MCF 10A (cell line): ENCODE results near the gene RRM2. TPM values are rescaled to one million over a fixed set of nuclear protein-coding genes. Genes with fewer than 3 reads are reported as not detected.

Experiments used
- BruUV-seq: library from RNA; stranded (reverse); fragments of 400-500 nt; replicated peaks from 2 replicates; lab custom pipeline; 2021; lab: Mats Ljungman, UMichigan
- CTCF ChIA-PET: fragments of 300-600 bp; sonication (Branson Sonifier 250); formaldehyde crosslinking; extraction: SDS; loops from one replicate; lab custom pipeline; 2021; ENCODE audit warnings: antibody characterized with exemption, inconsistent platforms; lab: Yijun Ruan, JAX
- POLR2A ChIA-PET: fragments of 300-600, 350-650 bp; sonication (Branson Sonifier 250); formaldehyde crosslinking; extraction: SDS; loops from one replicate; lab custom pipeline; 2020; ENCODE audit warnings: antibody characterized with exemption, inconsistent platforms; lab: Yijun Ruan, JAX
- DNase-seq: peaks from one replicate; pipeline ENCODE4 v3.0.0-alpha.2; 2018; ENCODE audit not compliant: unreplicated experiment
- H3K27ac Mint-ChIP-seq: one replicate; pipeline ENCODE4 v1.8.0; 2022; ENCODE audit warnings: mild to moderate bottlenecking, low read depth, mixed read lengths; ENCODE audit not compliant: unreplicated experiment
- H3K27me3 Mint-ChIP-seq: one replicate; pipeline ENCODE4 v1.8.0; 2022; ENCODE audit warnings: mixed read lengths; ENCODE audit not compliant: insufficient read depth, unreplicated experiment
- H3K36me3 Mint-ChIP-seq: one replicate; pipeline ENCODE4 v1.8.0; 2022; ENCODE audit warnings: mild to moderate bottlenecking, moderate library complexity, mixed read lengths; ENCODE audit not compliant: insufficient read depth, unreplicated experiment
- H3K4me1 Mint-ChIP-seq: one replicate; pipeline ENCODE4 v1.8.0; 2022; ENCODE audit warnings: mixed read lengths; ENCODE audit not compliant: insufficient read depth, unreplicated experiment
- H3K4me3 Mint-ChIP-seq: one replicate; pipeline ENCODE4 v1.8.0; 2022; ENCODE audit warnings: mild to moderate bottlenecking, moderate library complexity, mixed read lengths; ENCODE audit not compliant: unreplicated experiment
- H3K9me3 Mint-ChIP-seq: one replicate; pipeline ENCODE4 v1.8.0; 2022; ENCODE audit warnings: mixed read lengths; ENCODE audit not compliant: unreplicated experiment
- CTCF ChIP-seq: fragments of 200-600 bp; IDR thresholded peaks from one replicate; pipeline ENCODE4 v1.8.0; 2022; ENCODE audit warnings: antibody characterized with exemption, mild to moderate bottlenecking; ENCODE audit not compliant: unreplicated experiment
- intact Hi-C: fragments of 100-400 bp; cut with micrococcal nuclease; formaldehyde crosslinking; loops from 2 replicates; pipeline ENCODE4 v1.14.1; 2022
- total RNA-seq: library from RNA; stranded (reverse); gene quantifications from 2 replicates; pipeline ENCODE4 v1.2.3, GENCODE V29; 2022

Gene RRM2
- total RNA-seq, 1 experiment from 2014 or later, result 41.8 TPM

- POLR2A ChIA-PET, result no interaction called here
- CTCF ChIA-PET, result interaction anchor here (1.0 to 7.4 kb wide), 6 partner anchors 13 to 313 kb away, joined by 4 to 127 read pairs (median 6); partner anchors contain the start of gene CYS1
These were observed 27.4 kb upstream of the RRM2 start for GRCh38 chr2:10095175-10095574.

GRCh38 chr2:10096641-10097040, 25.9 kb upstream of the RRM2 start:
- POLR2A ChIA-PET, result interaction anchor here (0.8 to 2.2 kb wide), 4 partner anchors 9 to 25 kb away, joined by 3 to 10 read pairs (median 4); no protein-coding TSS in a partner anchor
- Mint-ChIP-seq H3K9me3 (no peaks in the 10 kb centered on the region), H3K4me3 (no peak overlapping the region), H3K27me3 (no peaks in the 10 kb centered on the region), H3K27ac (peak overlapping the region; percentile 31), H3K36me3 (no peaks in the 10 kb centered on the region), H3K4me1 (peaks cover 18% of the 10 kb centered on the region)
- no peak for DNase-seq
- TF ChIP-seq CTCF, result no peak
- BruUV-seq, result no TSS peak
- CTCF ChIA-PET, result interaction anchor here (0.5 to 7.4 kb wide), 32 partner anchors 9 to 539 kb away, joined by 3 to 127 read pairs (median 4); partner anchors contain the start of gene TAF1B
- intact Hi-C loops, result loop anchor here (1.0 kb wide), 1 partner anchor 24 kb away; no protein-coding TSS in a partner anchor

More at GRCh38 chr2:10095175-10095574, 27.4 kb upstream of the RRM2 start:
- Mint-ChIP-seq H3K27me3 (peaks cover 10% of the 10 kb centered on the region), H3K9me3 (no peaks in the 10 kb centered on the region), H3K27ac (no peak overlapping the region), H3K4me1 (peaks cover 18% of the 10 kb centered on the region), H3K4me3 (no peak overlapping the region), H3K36me3 (no peaks in the 10 kb centered on the region)
- intact Hi-C loops, result no loop called here
- DNase-seq, result no peak
- no peak for TF ChIP-seq CTCF
- BruUV-seq, result no TSS peak

GRCh38 chr2:10097352-10098148, 25.0 kb upstream of the RRM2 start:
- peak overlapping the region; percentile 31 for H3K27ac Mint-ChIP-seq

More at GRCh38 chr2:10097352-10098148, 25.0 kb upstream of the RRM2 start:
- BruUV-seq, result no TSS peak
- Mint-ChIP-seq H3K36me3 (no peaks in the 10 kb centered on the region), H3K4me3 (no peak overlapping the region), H3K27me3 (no peaks in the 10 kb centered on the region), H3K4me1 (peaks cover 18% of the 10 kb centered on the region), H3K9me3 (no peaks in the 10 kb centered on the region)
- peak; percentile 73 for DNase-seq
- intact Hi-C loops, result loop anchor here (1.0 kb wide), 1 partner anchor 25 kb away; no protein-coding TSS in a partner anchor
- peak; percentile 80 for TF ChIP-seq CTCF
- ChIA-PET POLR2A (interaction anchor here (0.8 to 2.2 kb wide), 4 partner anchors 10 to 26 kb away, joined by 3 to 10 read pairs (median 4); no protein-coding TSS in a partner anchor), CTCF (interaction anchor here (0.5 to 7.4 kb wide), 32 partner anchors 8 to 505 kb away, joined by 3 to 127 read pairs (median 4); partner anchors contain the start of gene TAF1B)
